ENCODE results near the gene DDX39A. TPM values are rescaled to one million over a fixed set of nuclear protein-coding genes. Genes with fewer than 3 reads are reported as not detected.

Gene DDX39A
- total and polyA plus RNA-seq, 2 of the 8 experiments (the other 6 are each of a cell fraction or from before 2014, with no cell fraction given) = 139 TPM

GRCh38 chr19:14366529-14366928, 52.6 kb downstream of the DDX39A start:
- no peak for TF ChIP-seq JUN (IDR thresholded peaks at IDR 0.05; ENCODE audit: low read depth, low read length)
- TF ChIP-seq POLR2AphosphoS5 (IDR thresholded peaks at IDR 0.05; ENCODE audit: low read depth, low read length) = no peak
- TF ChIP-seq ZNF274 (IDR thresholded peaks at IDR 0.05; ENCODE audit: borderline replicate concordance, extremely low read depth, low read length) = no peak
- TF ChIP-seq SP1 (IDR thresholded peaks at IDR 0.05; ENCODE audit: low read depth, low read length) = peak; percentile 35; the same call in 1 of the 2 replicates
- peak; percentile 94 for TF ChIP-seq USF2 (IDR thresholded peaks at IDR 0.05; ENCODE audit: low read length)
- TF ChIP-seq CHD2 (IDR thresholded peaks at IDR 0.05; ENCODE audit: low read length) = peak; percentile 42; the same call in 1 of the 2 replicates
- TF ChIP-seq, protein P1, sequence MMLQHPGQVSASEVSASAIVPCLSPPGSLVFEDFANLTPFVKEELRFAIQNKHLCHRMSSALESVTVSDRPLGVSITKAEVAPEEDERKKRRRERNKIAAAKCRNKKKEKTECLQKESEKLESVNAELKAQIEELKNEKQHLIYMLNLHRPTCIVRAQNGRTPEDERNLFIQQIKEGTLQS (IDR thresholded peaks at IDR 0.05; ENCODE audit: insufficient read depth, low read depth, low read length) = 0 out of 2 replicates have a peak, but pooled peaks have one; percentile 40
- no peak for TF ChIP-seq BCL11A (IDR thresholded peaks at IDR 0.05; ENCODE audit: low read depth in 2 of 2, low read length in 2 of 2)
- no peak for TF ChIP-seq RBBP5 (IDR thresholded peaks at IDR 0.05; ENCODE audit: borderline replicate concordance, low read depth, low read length)
- TF ChIP-seq KDM5A (IDR thresholded peaks at IDR 0.05; ENCODE audit: low read length) = no peak
- no peaks in the 10 kb centered on the region for H4K20me1 ChIP-seq (replicated peaks in 1 of 2; ENCODE audit: control insufficient read depth in 1 of 2, insufficient read depth in 2 of 2, low read length in 2 of 2)
- no peak overlapping the region for H3K56ac ChIP-seq (replicated peaks; ENCODE audit: insufficient read length, low read depth, low read length)
- H3K79me2 ChIP-seq (ENCODE audit: control insufficient read depth in 1 of 2, insufficient read depth in 2 of 2, low read length in 2 of 2) = no peaks in the 10 kb centered on the region
- peak; percentile 46 to 93 for DNase-seq (ENCODE audit: low read depth in 1 of 2, low spot score in 2 of 2)
- H3K4me1 ChIP-seq (replicated peaks in 1 of 4; ENCODE audit: control insufficient read depth in 3 of 4, insufficient read depth in 4 of 4, low read length in 3 of 4) = peaks cover 0 to 8% (median 2%) of the 10 kb centered on the region in 4 experiments; a peak in 3 of 7 replicates
- H3K79me1 ChIP-seq (ENCODE audit: low read depth, low read length) = no peaks in the 10 kb centered on the region
- H3K14ac ChIP-seq (ENCODE audit: insufficient read length) = no peak overlapping the region
- FAIRE-seq = peak; percentile 76
- H2BK5ac ChIP-seq (ENCODE audit: low read depth, low read length) = no peak overlapping the region
- no peak overlapping the region for H2BK15ac ChIP-seq (ENCODE audit: low read length)
- H3K23ac ChIP-seq (ENCODE audit: insufficient read length) = no peak overlapping the region
- ChIA-PET CTCF (ENCODE audit: partially characterized antibody) (interaction anchor here (0.8 to 10.3 kb wide), 7 partner anchors 9 to 168 kb away, joined by 3 to 114 read pairs (median 4); partner anchors contain the start of gene ADGRE5), POLR2A (ENCODE audit: partially characterized antibody) (interaction anchor here (1.3 to 2.0 kb wide), 5 partner anchors 9 to 40 kb away, joined by 3 to 11 read pairs (median 4); partner anchors contain the start of gene ADGRE5)
- H4K8ac ChIP-seq (ENCODE audit: extremely low read depth, insufficient read depth, low read length) = no peak overlapping the region
- H3K4ac ChIP-seq (replicated peaks; ENCODE audit: insufficient read length, low read depth, low read length) = no peak overlapping the region
- no peak overlapping the region for H3K18ac ChIP-seq (ENCODE audit: extremely low read depth, low read length)
- H3K9me3 ChIP-seq (ENCODE audit: insufficient read depth in 2 of 2, low read depth in 1 of 2, low read length in 1 of 2) = no peaks in the 10 kb centered on the region
- H4K91ac ChIP-seq (replicated peaks; ENCODE audit: insufficient read length, low read length) = no peak overlapping the region
- no peak overlapping the region for H2BK12ac ChIP-seq (ENCODE audit: low read depth, low read length)
- no peak overlapping the region for H4K5ac ChIP-seq (ENCODE audit: insufficient read length, low read depth, low read length)
- no peak overlapping the region; a peak in 1 of 4 replicates for H3K4me2 ChIP-seq (ENCODE audit: insufficient read depth in 1 of 2, low read depth in 2 of 2, low read length in 2 of 2)
- 0 out of 7 replicates have a peak overlapping the region, but pooled peaks of 1 of the 4 experiments have one; percentile 28 for H3K9ac ChIP-seq (replicated peaks in 1 of 4; ENCODE audit: extremely low read depth in 1 of 4, low read depth in 3 of 4, low read length in 3 of 4)
- peak overlapping the region; percentile 89 for H2AFZ ChIP-seq (ENCODE audit: low read length)
- H2AK5ac ChIP-seq (ENCODE audit: low read depth, low read length) = no peak overlapping the region
- H3K23me2 ChIP-seq (ENCODE audit: low read depth, low read length) = no peaks in the 10 kb centered on the region
- no peaks in the 10 kb centered on the region for H3K27me3 ChIP-seq (replicated peaks in 1 of 4; ENCODE audit: control insufficient read depth in 3 of 4, extremely low read depth in 1 of 4, insufficient read depth in 3 of 4, low read length in 3 of 4)
- H2BK120ac ChIP-seq (replicated peaks; ENCODE audit: low read depth, low read length) = no peak overlapping the region
- 49% methylated on average over 3 of the region's 3 CpGs; no CpG with 5 or more reads in 1 of the 2 experiments for WGBS, 2 experiments (ENCODE audit: extremely low coverage in 1 of 2, insufficient coverage in 1 of 2, insufficient read length in 1 of 2, insufficient replicate concordance in 2 of 2, low coverage in 1 of 2, low lambda C conversion rate in 2 of 2, missing lambda C conversion rate in 1 of 2)
- H3K4me3 ChIP-seq (ENCODE audit: extremely low read depth in 1 of 4, insufficient read depth in 2 of 4, low read depth in 3 of 4, low read length in 4 of 4) = no peak overlapping the region
- no peak overlapping the region for H3K27ac ChIP-seq (ENCODE audit: low read depth, low read length)
- no peaks in the 10 kb centered on the region for H3K36me3 ChIP-seq (ENCODE audit: control insufficient read depth in 2 of 4, insufficient read depth in 4 of 4, low read length in 3 of 4)
- H2BK20ac ChIP-seq (ENCODE audit: low read length) = no peak overlapping the region

Data from H1 (cell line).